AG09319 (cell line): ENCODE data around the gene SLC22A3.
"Not testable (repeated sequence)": the region's sequence is repeated elsewhere in the genome, so short reads cannot be mapped to it uniquely, and the experiment has no call there.

Experiments used
- DNase-seq: peaks from one replicate; pipeline ENCODE4 v3.0.0-alpha.2; 2010; ENCODE audit warnings: low read depth; ENCODE audit errors: extremely low read depth
- TF ChIP-seq, protein P1 (sequence below): IDR thresholded peaks from 2 replicates; pipeline ENCODE4 v1.5.1; 2011; ENCODE audit warnings: low read depth, mild to moderate bottlenecking, inconsistent platforms, low read length, moderate library complexity

Gene SLC22A3

DNA sequence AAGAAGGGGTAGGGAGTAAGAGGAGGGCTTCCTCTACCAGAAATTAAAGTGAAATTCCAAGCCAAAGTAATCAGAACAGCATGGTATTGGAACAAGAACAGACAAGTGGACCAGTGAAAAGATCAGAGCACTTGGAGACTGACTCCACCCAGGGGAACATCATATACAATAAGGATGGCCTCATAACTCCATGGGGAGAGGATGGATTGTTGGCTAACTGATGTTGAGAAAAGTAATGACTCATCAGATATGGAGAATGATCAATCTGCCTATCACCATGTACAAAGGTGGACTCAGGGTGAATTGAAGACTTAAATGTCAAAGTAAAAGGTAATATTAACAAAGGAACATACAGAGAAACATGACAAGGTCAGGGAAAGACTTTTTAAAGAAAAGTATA is 12.8 kb downstream of the SLC22A3 start:
- TF ChIP-seq, protein P1, sequence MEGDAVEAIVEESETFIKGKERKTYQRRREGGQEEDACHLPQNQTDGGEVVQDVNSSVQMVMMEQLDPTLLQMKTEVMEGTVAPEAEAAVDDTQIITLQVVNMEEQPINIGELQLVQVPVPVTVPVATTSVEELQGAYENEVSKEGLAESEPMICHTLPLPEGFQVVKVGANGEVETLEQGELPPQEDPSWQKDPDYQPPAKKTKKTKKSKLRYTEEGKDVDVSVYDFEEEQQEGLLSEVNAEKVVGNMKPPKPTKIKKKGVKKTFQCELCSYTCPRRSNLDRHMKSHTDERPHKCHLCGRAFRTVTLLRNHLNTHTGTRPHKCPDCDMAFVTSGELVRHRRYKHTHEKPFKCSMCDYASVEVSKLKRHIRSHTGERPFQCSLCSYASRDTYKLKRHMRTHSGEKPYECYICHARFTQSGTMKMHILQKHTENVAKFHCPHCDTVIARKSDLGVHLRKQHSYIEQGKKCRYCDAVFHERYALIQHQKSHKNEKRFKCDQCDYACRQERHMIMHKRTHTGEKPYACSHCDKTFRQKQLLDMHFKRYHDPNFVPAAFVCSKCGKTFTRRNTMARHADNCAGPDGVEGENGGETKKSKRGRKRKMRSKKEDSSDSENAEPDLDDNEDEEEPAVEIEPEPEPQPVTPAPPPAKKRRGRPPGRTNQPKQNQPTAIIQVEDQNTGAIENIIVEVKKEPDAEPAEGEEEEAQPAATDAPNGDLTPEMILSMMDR = no peak
- no peak for DNase-seq

DNA sequence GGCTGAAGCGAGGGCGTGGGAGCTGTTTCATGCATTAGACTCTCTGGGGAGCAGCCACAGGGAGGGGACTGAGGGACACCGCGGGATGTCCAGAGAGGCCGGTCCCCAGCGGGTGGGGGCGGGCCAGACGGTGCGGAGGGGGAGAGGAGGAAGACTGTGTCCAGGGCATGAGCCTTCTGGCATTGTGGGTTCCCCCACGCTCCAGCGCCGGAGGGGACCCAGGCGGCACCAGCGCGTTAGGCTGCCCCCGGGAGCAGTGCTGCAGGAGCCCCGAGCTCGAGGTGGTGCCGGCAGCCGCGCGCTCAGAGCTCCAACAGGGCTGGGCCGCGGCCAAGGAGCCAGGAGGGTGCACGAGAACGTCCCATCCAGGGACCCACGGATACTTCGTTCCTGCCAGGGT is 14.4 kb downstream of the SLC22A3 start:
- TF ChIP-seq, protein P1 = no peak
- no peak for DNase-seq

DNA sequence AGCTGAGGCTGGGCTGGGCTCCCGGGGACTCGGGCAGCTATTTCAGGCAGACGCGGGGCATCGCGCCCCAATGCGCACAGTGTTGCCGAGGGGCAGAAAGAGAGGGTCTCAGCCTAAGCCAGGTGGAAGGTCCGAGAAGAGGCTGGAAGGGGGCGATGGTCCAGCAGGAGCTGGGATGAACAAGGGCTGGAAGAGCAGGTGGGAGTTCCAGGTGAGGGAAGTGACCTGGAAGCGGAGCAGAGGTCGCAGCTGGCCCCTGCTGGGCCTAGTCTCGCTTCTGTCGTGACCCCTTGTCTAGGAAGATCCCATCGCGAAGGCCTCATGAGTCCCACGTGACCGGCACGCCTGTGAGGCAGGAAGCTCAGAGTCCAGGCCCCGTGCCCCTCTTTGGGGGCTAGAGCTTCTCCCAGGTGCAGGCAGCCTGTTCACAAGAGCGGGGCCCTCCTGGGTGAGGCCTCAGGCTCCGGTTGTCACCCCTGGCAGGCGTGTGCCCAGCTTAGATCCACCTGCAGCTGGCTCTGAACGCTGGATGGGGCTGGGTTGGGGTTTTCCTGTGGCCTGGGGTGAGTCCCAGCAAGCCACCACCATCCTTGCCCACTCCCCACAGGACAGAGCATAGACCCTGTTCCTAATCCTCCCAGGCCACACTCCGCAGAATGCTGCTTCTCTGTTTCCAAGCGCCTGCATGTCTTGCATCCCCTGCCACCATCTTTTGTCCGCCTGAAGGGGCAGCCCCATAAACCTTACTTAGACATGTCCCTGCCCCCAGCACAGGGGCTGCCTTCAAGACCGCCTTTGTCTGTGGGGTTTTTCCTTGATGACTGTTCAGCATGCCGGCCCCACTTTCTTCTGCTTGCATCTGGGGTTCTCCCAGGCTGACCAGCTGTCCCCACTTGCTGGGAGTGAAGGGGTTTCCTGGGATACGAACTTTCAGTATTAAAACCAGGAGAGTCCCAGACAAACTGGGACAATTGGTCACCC is 15.1 kb downstream of the SLC22A3 start:
- no peak for DNase-seq
- TF ChIP-seq, protein P1 = no peak

DNA sequence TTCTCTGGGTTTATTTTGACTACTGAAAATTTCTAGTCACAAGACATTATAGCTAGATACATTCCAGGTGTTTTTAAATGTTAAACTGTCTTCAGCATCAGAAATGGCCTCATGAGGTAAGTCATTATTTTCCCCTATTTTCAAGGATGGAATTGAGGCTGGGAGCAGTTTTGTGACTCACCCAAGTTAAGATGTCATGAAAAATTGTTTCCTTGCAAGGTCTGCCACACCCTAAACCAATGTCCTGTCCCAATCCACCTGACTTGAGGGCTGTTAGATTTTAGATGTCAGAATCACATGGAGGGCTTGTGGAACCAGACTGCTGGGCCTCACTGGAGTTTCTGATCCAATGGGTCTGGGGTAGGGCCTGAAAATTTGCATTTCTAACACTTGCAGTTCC is 16.9 kb downstream of the SLC22A3 start:
- no peak for DNase-seq
- TF ChIP-seq, protein P1 = no peak

DNA sequence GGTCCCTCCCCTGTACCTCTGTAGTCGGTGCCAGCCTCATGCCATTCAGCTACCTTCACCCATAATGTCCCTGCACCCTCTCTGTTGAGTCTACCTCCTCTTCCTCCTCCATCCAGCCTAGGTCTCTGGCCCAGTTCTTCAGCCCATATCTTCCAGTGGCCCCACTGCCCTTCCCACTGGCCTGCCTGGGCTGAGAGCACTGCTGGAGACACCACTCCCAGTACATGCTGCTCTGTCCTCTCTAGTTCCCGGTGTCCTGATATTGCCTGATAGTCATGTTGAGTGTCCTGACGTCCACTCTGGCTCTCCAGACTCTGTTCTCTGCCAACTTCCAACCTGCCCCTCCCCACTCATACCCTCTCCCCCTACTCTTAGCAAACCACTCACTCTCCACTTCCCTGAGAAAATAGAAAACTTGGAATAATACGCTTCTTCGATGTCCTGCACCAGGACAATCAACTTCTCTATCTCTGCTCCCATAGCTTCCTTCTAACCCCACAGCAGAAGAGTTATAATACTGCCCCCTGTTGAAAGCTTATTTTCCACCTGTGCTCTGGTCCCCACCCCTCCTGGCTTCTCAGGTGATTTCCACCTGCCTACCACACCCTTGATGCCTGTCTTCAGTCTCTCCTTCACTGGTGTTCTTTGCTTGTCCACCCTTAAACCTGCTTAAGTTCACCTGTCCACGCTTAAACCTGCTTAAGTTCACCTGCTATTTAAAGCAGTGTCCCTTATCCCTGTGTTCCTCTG is 19.8 kb downstream of the SLC22A3 start:
- TF ChIP-seq, protein P1 = no peak
- no peak for DNase-seq

DNA sequence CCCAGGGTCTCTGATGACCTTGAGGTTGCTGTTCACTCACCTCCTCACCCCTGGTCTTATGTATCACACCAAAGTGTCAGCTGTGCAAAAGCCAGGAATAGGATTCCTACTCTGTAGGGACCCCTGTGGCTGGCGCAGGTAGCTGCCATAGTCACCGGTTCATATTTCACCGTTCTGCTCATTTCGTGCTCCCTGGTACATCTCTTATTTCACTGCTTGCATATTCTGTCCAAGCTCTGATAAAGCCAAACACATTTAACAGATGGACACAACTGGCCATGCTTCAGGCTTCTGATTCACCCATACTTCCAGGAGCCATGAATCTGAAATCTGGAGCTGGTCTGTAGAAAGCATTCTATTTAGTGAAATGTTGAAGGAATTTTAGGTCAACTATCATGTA is 20.5 kb downstream of the SLC22A3 start:
- TF ChIP-seq, protein P1 = no peak
- DNase-seq = no peak

DNA sequence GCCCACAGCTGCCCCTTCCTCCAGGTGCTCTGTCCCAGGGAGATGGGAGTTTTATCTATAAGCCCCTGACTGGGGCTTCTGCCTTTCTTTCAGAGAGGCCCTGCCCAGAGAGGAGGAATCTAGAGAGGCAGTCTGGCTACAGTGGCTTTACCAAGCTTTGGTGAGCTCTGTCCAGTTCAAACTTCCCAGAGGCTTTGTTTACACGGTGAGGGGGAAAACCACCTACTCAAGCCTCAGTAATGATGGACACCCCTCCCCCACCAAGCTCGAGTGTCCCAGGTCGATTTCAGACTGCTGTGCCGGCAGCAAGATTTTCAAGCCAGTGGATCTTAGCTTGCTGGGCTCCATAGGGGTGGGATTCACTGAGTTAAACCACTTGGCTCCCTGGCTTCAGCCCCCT is 25.4 kb downstream of the SLC22A3 start:
- not testable (repeated sequence) for DNase-seq
